HepG2 (cell line): ENCODE results near the gene PNPLA3. TPM values are rescaled to one million over a fixed set of nuclear protein-coding genes. Genes with fewer than 3 reads are reported as not detected.
A peak's percentile ranks its signal among the peaks of the same experiment; 100 is the strongest.
"Not testable (repeated sequence)": the region's sequence is repeated elsewhere in the genome, so short reads cannot be mapped to it uniquely, and the experiment has no call there.

Experiments used
- ATAC-seq: fragments of 200-7000 bp; cut with Tn5 transposase; 3 replicates; pipeline ENCODE4 v1.9.1; 2020; ENCODE audit warnings: mild to moderate bottlenecking, moderate library complexity
- BruUV-seq: library from RNA; stranded (reverse); fragments of 400-500 nt; replicated peaks from 2 replicates; lab custom pipeline; 2021; lab: Mats Ljungman, UMichigan
- CTCF ChIA-PET: fragments of 300-600 bp; formaldehyde crosslinking; extraction: SDS; loops from one replicate; lab custom pipeline; 2021; ENCODE audit warnings: low total read pairs, inconsistent platforms, low intra/inter-chr PET ratio; lab: Yijun Ruan, JAX
- POLR2A ChIA-PET: fragments of 350-600 bp; sonication (Branson Sonifier 250); formaldehyde crosslinking; loops from one replicate; lab custom pipeline; 2020; ENCODE audit warnings: antibody characterized with exemption, inconsistent platforms; lab: Yijun Ruan, JAX
- DNase-seq: peaks from one replicate; pipeline ENCODE4 v3.0.0-alpha.2; 2015; ENCODE audit warnings: low spot score
- FAIRE-seq: peaks from 3 replicates; lab custom pipeline; 2011; peaks lifted over from hg19 to GRCh38; lab: Jason Lieb, UNC
- H2AFZ ChIP-seq: one replicate; pipeline ENCODE4 v1.6.1; 2011; ENCODE audit warnings: low read length, inconsistent platforms
- H3K27ac ChIP-seq: fragments of 300-600 bp; 3 replicates; pipeline ENCODE4 v1.8.0; 2011; ENCODE audit warnings: mixed run types, mild to moderate bottlenecking, mixed read lengths, low read length, inconsistent platforms; ENCODE audit not compliant: insufficient read depth; ENCODE audit errors: extremely low read length
- H3K27me3 ChIP-seq, 2 experiments: fragments of 200-600 bp in 1 of 2; 2 replicates in 1 of 2; 3 replicates in 1 of 2; pipeline versions ENCODE4 v1.6.0 to v1.8.0; 2011; ENCODE audit warnings: low read length in 2 of 2, mild to moderate bottlenecking in 2 of 2, moderate library complexity in 2 of 2, inconsistent platforms in 1 of 2; ENCODE audit not compliant: insufficient read depth in 2 of 2, control insufficient read depth in 1 of 2
- H3K36me3 ChIP-seq, 2 experiments: fragments of 200-600 bp in 1 of 2; replicated peaks in 1 of 2; 2 replicates in 1 of 2; 3 replicates in 1 of 2; pipeline versions ENCODE4 v1.5.1 to v1.8.0; 2011; ENCODE audit warnings: low read length in 2 of 2, inconsistent platforms in 1 of 2; ENCODE audit not compliant: insufficient read depth in 2 of 2, control insufficient read depth in 1 of 2
- H3K4me1 ChIP-seq: 2 replicates; pipeline ENCODE4 v1.5.1; 2012; ENCODE audit warnings: low read length, inconsistent platforms; ENCODE audit not compliant: insufficient read depth
- H3K4me2 ChIP-seq: 2 replicates; pipeline ENCODE4 v1.6.0; 2011; ENCODE audit warnings: low read depth, low read length, inconsistent platforms
- H3K4me3 ChIP-seq, 3 experiments: fragments of 200-600 bp in 1 of 3; sonication (generic), shearing (Covaris generic) in 1 of 3; replicated peaks in 1 of 3; 2 replicates each; pipeline ENCODE4 v1.5.1; 2011 to 2016; ENCODE audit warnings: low read length in 3 of 3, inconsistent platforms in 2 of 3, low read depth in 2 of 3, mild to moderate bottlenecking in 2 of 3, control low read depth in 1 of 3, mixed read lengths in 1 of 3; ENCODE audit not compliant: insufficient read depth in 1 of 3
- H3K79me2 ChIP-seq: one replicate; pipeline ENCODE4 v1.6.1; 2011; ENCODE audit warnings: low read length, inconsistent platforms; ENCODE audit not compliant: insufficient read depth
- H3K9ac ChIP-seq: 2 replicates; pipeline ENCODE4 v1.6.0; 2011; ENCODE audit warnings: mild to moderate bottlenecking, low read depth, low read length, inconsistent platforms; ENCODE audit not compliant: insufficient read depth
- H3K9me3 ChIP-seq: 2 replicates; pipeline ENCODE4 v1.5.1; 2012; ENCODE audit warnings: mild to moderate bottlenecking, low read length
- H4K20me1 ChIP-seq: 2 replicates; pipeline ENCODE4 v1.6.0; 2011; ENCODE audit warnings: inconsistent platforms, mild to moderate bottlenecking, low read length, moderate library complexity; ENCODE audit not compliant: insufficient read depth
- CTCF ChIP-seq: sonication (generic); formaldehyde crosslinking; IDR thresholded peaks from 2 replicates; pipeline ENCODE4 v1.5.0; 2020; ENCODE audit warnings: mild to moderate bottlenecking, missing genetic modification reagents, moderate library complexity
- REST ChIP-seq, 2 experiments: IDR thresholded peaks; 2 replicates each; pipeline ENCODE4 v1.6.1; 2011 to 2012; ENCODE audit warnings: low read length in 2 of 2, borderline replicate concordance in 1 of 2, low read depth in 1 of 2, mild to moderate bottlenecking in 1 of 2, moderate library complexity in 1 of 2
- STAG1 ChIP-seq: sonication (generic); formaldehyde crosslinking; IDR thresholded peaks from 2 replicates; pipeline ENCODE4 v1.4.0; 2020; ENCODE audit warnings: missing genetic modification reagents
- ZNF3 ChIP-seq: IDR thresholded peaks from 2 replicates; pipeline ENCODE4 v1.7.0; 2017; ENCODE audit warnings: inconsistent platforms
- WGBS: methylation state at CpG from one replicate; pipeline ENCODE4 v1.1.6; 2017; ENCODE audit warnings: low lambda C conversion rate; 5-methylcytosine and 5-hydroxymethylcytosine counted together
- in situ Hi-C: cut with HindIII; loops from 2 replicates; pipeline ENCODE4 v1.10.0; 2017; ENCODE audit warnings: low pct_unique_long_range_greater_than_20kb; ENCODE audit not compliant: extremely low pct_ligation_motif_present
- intact Hi-C: fragments of 100-400 bp; cut with micrococcal nuclease; formaldehyde crosslinking; loops from one replicate; pipeline ENCODE4 v1.10.0; 2022; ENCODE audit not compliant: unreplicated experiment
- polyA plus RNA-seq, 8 experiments: library from polyadenylated mRNA; depleted of rRNA in 3 of 8; stranded (reverse) in 7 of 8; unstranded in 1 of 8; fragments of >200 nt; fragmentation: Illumina TruSeq in 4 of 8; extraction: Trizol in 4 of 8; gene quantifications; 2 replicates each; pipeline versions ENCODE4 v1.2.1 to v1.2.3, GENCODE V29; 2011 to 2016; ENCODE audit warnings: low read depth in 4 of 8, missing spikeins in 1 of 8, mixed read lengths in 1 of 8; ENCODE audit not compliant: insufficient read depth in 1 of 8
- total RNA-seq, 5 experiments: library from RNA; depleted of rRNA; stranded (reverse); fragments of >200 nt; fragmentation: Illumina TruSeq; extraction: Trizol; gene quantifications; 2 replicates each; pipeline ENCODE4 v1.2.3, GENCODE V29; 2016; ENCODE audit warnings: low read depth in 1 of 5

PNPLA3 gene
- total and polyA plus RNA-seq, 2 of the 13 experiments (the other 11 are each of a cell fraction or from before 2014, with no cell fraction given), result 16.9 to 19.8 TPM

- H4K20me1 ChIP-seq, BruUV-seq, POLR2A ChIA-PET, H3K79me2 ChIP-seq, DNase-seq, CTCF ChIA-PET, ATAC-seq, FAIRE-seq, intact Hi-C loops, H3K36me3 ChIP-seq, H3K27ac ChIP-seq, H3K4me3 ChIP-seq, H3K9me3 ChIP-seq, H3K9ac ChIP-seq, H3K4me1 ChIP-seq, H3K4me2 ChIP-seq, in situ Hi-C loops, H2AFZ ChIP-seq: not testable (repeated sequence)
- TF ChIP-seq STAG1 (CRISPR knock-in tag), result peak; percentile 22; the same call in 1 of the 2 replicates
- TF ChIP-seq CTCF (CRISPR knock-in tag), result peak; percentile 48
- 0% methylated on average over 2 of the region's 12 CpGs for WGBS
- H3K27me3 ChIP-seq, result peaks cover 1 to 19% of the 10 kb centered on the region in 2 experiments; a peak in 4 of 5 replicates
Measured at GRCh38 chr22:43904412-43904811, 19.2 kb upstream of the PNPLA3 start.

GRCh38 chr22:43905681-43906080, 17.9 kb upstream of the PNPLA3 start:
- FAIRE-seq (no peak), DNase-seq (no peak), ATAC-seq (no peak)
- H4K20me1 ChIP-seq, result no peaks in the 10 kb centered on the region
- no peaks in the 10 kb centered on the region for H3K36me3 ChIP-seq
- intact Hi-C loops, result no loop called here
- POLR2A ChIA-PET, result no interaction called here
- no peaks in the 10 kb centered on the region for H3K9me3 ChIP-seq
- no peak overlapping the region for H3K27ac ChIP-seq
- peaks cover 2 to 14% of the 10 kb centered on the region in 2 experiments; a peak in 3 of 5 replicates for H3K27me3 ChIP-seq
- CTCF ChIA-PET, result no interaction called here
- WGBS, result 12% methylated on average over 7 of the region's 7 CpGs
- H3K9ac ChIP-seq, result no peak overlapping the region
- BruUV-seq, result no TSS peak
- no peaks in the 10 kb centered on the region for H3K79me2 ChIP-seq
- no peak overlapping the region for H2AFZ ChIP-seq
- in situ Hi-C loops, result no loop called here
- no peaks in the 10 kb centered on the region for H3K4me1 ChIP-seq
- no peak overlapping the region for H3K4me2 ChIP-seq
- TF ChIP-seq REST (IDR thresholded peaks at IDR 0.05; ENCODE audit: borderline replicate concordance in 1 of 2, low read depth in 1 of 2, low read length in 2 of 2) (0 out of 4 replicates have a peak, but pooled peaks of 1 of the 2 experiments have one; percentile 17), ZNF3 (CRISPR knock-in tag) (no peak)
- H3K4me3 ChIP-seq, result no peak overlapping the region
